HEK293 (cell line): ENCODE results near the gene LPCAT2.

Experiments used
- KLF16 ChIP-seq: fragments of 450-650 bp; formaldehyde crosslinking; IDR thresholded peaks from 2 replicates; pipeline ENCODE4 v1.5.1; 2017; ENCODE audit warnings: missing biosample characterization, missing genetic modification characterization
- ZNF174 ChIP-seq: fragments of 450-650 bp; formaldehyde crosslinking; IDR thresholded peaks from 2 replicates; pipeline ENCODE4 v1.5.0; 2017; ENCODE audit warnings: missing biosample characterization, mild to moderate bottlenecking, missing genetic modification characterization
- ZNF2 ChIP-seq: fragments of 450-650 bp; formaldehyde crosslinking; IDR thresholded peaks from 2 replicates; pipeline ENCODE4 v1.5.1; 2016; ENCODE audit warnings: missing biosample characterization, missing genetic modification characterization
- ZNF214 ChIP-seq: fragments of 450-650 bp; formaldehyde crosslinking; IDR thresholded peaks from 2 replicates; pipeline ENCODE4 v1.5.1; 2017; ENCODE audit warnings: missing biosample characterization, mild to moderate bottlenecking, missing genetic modification characterization, borderline replicate concordance
- ZNF335 ChIP-seq: fragments of 450-650 bp; formaldehyde crosslinking; conservative IDR thresholded peaks from 2 replicates; pipeline ENCODE4 v1.5.1; 2016; ENCODE audit warnings: missing biosample characterization, missing genetic modification characterization
- ZNF510 ChIP-seq: fragments of 450-650 bp; formaldehyde crosslinking; IDR thresholded peaks from 2 replicates; pipeline ENCODE4 v1.5.1; 2018; ENCODE audit warnings: mild to moderate bottlenecking, missing genetic modification characterization, missing biosample characterization; ENCODE audit not compliant: insufficient replicate concordance
- ZNF76 ChIP-seq: fragments of 450-650 bp; formaldehyde crosslinking; IDR thresholded peaks from 2 replicates; pipeline ENCODE4; 2016; ENCODE audit warnings: low read depth, missing biosample characterization, missing genetic modification characterization, borderline replicate concordance
- ZNF792 ChIP-seq: fragments of 450-650 bp; formaldehyde crosslinking; IDR thresholded peaks from 2 replicates; pipeline ENCODE4 v1.5.1; 2016; ENCODE audit warnings: missing biosample characterization, missing genetic modification characterization
- TF ChIP-seq, protein P1 (sequence below): fragments of 450-650 bp; formaldehyde crosslinking; IDR thresholded peaks from 2 replicates; pipeline ENCODE4 v1.5.1; 2016; ENCODE audit warnings: missing biosample characterization, missing genetic modification characterization

DNA sequence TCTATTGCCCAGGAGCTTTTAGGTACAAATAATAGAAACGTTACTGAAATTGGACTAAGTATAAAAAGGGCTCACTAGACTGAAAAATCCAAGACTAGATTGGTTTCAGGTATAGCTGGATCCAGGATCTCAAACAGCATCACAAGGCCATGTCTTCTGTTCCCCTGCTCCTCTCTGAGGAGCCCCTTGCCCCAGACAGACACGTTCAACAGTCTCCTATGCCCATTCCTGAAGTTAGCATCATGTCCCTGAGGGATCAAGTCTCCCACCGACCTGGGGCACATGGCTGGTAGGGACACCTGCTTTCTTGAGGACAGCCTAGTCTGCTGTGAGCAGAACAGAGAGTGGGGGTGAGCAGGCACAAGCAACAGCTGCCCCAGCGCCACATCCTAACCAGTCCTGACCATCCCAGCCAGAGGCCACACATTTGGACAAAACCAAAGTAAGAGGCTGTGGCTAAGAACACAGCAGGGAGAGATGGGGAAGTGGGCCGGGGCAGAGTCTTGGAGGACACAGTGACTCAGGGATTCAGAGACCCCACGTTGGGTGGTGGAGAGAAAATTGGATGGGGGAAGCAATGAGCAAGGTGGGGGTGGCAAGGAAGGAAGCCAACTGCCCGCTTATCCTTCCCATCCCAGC lies 40.4 kb upstream of the LPCAT2 start:
- no peak for TF ChIP-seq KLF16 (tag by site-specific recombination)
- TF ChIP-seq, protein P1, sequence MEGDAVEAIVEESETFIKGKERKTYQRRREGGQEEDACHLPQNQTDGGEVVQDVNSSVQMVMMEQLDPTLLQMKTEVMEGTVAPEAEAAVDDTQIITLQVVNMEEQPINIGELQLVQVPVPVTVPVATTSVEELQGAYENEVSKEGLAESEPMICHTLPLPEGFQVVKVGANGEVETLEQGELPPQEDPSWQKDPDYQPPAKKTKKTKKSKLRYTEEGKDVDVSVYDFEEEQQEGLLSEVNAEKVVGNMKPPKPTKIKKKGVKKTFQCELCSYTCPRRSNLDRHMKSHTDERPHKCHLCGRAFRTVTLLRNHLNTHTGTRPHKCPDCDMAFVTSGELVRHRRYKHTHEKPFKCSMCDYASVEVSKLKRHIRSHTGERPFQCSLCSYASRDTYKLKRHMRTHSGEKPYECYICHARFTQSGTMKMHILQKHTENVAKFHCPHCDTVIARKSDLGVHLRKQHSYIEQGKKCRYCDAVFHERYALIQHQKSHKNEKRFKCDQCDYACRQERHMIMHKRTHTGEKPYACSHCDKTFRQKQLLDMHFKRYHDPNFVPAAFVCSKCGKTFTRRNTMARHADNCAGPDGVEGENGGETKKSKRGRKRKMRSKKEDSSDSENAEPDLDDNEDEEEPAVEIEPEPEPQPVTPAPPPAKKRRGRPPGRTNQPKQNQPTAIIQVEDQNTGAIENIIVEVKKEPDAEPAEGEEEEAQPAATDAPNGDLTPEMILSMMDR (tag by site-specific recombination): no peak
- TF ChIP-seq ZNF174 (tag by site-specific recombination): no peak
- no peak for TF ChIP-seq ZNF792 (tag by site-specific recombination)
- TF ChIP-seq ZNF214 (tag by site-specific recombination): no peak
- TF ChIP-seq ZNF2 (tag by site-specific recombination): no peak
- no peak for TF ChIP-seq ZNF510 (tag by site-specific recombination)
- TF ChIP-seq ZNF76 (tag by site-specific recombination): no peak
- no peak for TF ChIP-seq ZNF335 (tag by site-specific recombination)
